GM18858 (cell line): ENCODE results near the gene PPARA.
"Not testable (repeated sequence)": the region's sequence is repeated elsewhere in the genome, so short reads cannot be mapped to it uniquely, and the experiment has no call there.

Experiments
- ATAC-seq: cut with Tn5 transposase; IDR thresholded peaks from one replicate; pipeline ENCODE4 v1.9.1; 2021; ENCODE audit not compliant: unreplicated experiment

Gene PPARA

DNA sequence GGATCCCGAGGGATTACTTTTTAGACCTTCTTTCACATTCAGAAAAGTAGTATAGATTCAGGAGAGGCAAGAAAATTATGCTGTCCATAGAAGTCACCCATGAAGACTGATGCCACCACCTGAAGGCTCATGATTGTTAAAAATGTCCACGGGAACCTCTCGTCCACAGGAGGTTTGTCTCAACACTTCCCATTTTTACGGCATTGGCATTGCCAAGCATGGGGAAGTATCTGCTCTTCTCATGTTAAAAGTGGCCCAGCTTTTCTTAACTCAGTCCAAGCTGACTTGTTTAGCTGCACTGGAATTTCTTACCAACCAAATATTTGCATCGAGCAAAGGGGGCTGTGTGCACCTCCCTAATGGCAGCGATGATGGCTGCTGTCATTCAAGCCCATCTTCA is 90.2 kb downstream of the PPARA start:
- ATAC-seq: no peak

DNA sequence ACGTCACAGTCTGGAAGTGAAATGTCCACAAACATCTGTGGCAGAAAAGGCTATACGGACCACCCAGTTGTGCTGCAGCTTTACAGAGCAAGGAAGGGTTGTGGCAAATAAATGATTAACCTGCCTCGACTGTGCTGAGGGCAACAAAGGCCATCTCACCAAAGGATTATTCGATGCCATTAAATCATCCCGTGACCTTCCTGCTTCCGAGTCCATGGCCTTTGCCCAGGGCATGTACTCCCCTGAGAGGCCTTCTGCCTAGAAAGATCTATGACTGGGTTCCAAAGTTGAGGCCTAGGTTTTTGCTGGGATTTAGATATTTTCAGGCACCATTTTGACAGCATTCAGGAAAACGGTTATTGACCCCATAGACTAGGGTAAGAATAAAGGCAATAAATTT is 90.6 kb downstream of the PPARA start:
- ATAC-seq: no peak

GRCh38 chr22:46241396-46242007 is 91.2 kb downstream of the PPARA start:
- no peak for ATAC-seq

DNA sequence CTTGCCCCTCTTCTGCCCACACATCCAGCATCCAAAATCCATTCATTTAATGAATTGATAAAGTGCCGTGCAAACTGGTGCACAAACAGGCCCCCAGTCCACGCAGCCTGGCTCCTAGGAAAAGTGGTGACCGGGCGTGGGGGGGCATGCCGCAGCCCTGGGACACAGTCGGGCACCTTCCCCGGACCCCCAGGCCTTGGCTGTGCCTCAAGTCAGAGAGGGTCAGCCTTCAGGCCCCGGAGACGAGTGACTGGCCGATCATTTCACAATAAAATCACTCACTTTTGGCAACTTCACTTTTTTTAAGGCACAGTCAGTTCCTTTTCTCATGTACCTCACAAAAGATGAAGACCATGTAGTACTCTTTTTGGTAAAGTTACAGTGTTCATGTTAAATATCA is 91.8 kb downstream of the PPARA start:
- no peak for ATAC-seq

GRCh38 chr22:46244771-46245170 is 94.4 kb downstream of the PPARA start:
- ATAC-seq: no peak

GRCh38 chr22:46245511-46245910 is 95.2 kb downstream of the PPARA start:
- ATAC-seq: no peak

DNA sequence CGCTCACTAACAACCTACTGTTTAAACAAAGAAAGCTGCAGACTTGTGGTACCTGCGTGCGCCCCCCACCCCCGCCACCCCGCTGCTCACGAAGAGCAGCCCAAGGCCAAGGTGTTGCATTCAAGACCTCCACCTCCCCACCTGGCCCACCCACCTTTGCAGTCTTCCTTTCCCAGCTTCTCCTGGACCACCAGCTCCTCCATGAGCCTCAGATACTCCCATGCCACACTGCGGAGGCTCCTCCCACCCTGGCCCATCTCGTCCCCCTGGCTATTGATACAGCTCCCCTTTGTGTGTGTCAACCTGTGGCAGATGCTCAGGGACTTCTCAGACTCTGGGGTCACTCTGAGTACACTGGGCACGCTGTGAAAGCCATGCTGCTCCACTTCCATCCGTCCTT is 95.9 kb downstream of the PPARA start:
- no peak for ATAC-seq

DNA sequence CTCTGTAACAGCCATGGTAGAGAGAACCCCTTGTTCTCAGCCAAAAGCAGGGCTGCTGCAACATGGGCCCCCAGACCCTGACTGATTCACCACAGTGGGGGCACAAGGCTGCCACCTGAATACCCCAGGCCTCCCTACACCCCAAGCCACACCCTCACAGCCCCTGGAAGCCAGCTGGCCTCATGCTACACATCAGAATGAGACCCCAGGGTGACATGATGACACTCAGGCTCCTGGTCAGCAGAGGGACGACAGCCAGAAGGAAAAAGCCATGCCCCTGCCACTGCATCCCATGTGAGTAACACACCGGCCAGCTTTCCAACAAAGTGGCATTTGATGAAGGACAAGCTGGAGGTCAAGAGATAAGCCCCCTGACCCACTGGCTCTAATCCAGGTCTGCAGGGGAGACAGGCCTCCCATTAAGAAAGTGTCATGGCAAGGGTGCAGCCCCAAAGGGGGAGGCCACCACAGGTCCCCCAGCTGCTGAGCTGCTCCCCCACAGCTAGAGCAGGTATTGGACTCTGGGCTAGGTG is 97.2 kb downstream of the PPARA start:
- no peak for ATAC-seq

- ATAC-seq: peak; percentile 74
Measured at GRCh38 chr22:46250035-46250782, 99.9 kb downstream of the PPARA start, which contains the start of gene CDPF1. CDPF1 (minus strand) TSS chr22:46250293; CDS start chr22:46248284, 2,009 bp downstream.

GRCh38 chr22:46250783-46251125 is 100.4 kb downstream of the PPARA start:
- ATAC-seq: no peak

- no peak for ATAC-seq
Measured at GRCh38 chr22:46251266-46251665, 100.9 kb downstream of the PPARA start.

- ATAC-seq: no peak
Measured at GRCh38 chr22:46251816-46252380, 101.6 kb downstream of the PPARA start.

DNA sequence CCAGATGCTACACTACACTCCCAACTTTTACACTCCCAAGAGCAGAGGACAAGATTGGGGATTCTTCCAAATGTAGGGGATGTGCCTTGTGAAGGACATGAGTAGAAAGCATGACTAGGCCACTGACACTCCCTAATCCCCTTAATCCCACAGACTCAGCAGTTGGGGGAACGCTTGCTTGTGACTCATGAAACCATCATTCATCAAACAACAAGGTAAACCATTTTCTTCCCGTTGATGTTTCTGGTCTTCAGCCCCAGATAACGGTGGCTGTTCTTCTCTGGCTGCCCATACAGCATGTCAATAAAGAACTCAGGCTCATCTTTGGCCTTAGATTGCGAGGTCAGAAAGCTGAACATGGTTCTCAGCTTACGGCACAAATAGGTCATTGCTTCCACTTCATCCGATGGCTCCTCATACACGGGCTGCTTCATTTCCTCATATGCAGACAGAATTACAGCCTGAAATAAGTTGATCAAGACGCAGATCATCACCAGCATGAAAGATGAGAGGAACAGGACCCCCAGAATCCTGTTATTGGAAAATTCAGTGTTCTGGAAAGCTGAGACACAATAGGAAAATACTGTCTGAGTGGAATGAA is 106.1 kb downstream of the PPARA start:
- ATAC-seq: no peak

GRCh38 chr22:46259374-46259773 is 109.0 kb downstream of the PPARA start:
- ATAC-seq: no peak

- no peak for ATAC-seq
Measured at GRCh38 chr22:46260038-46260437, 109.7 kb downstream of the PPARA start.

- ATAC-seq: no peak
Measured at GRCh38 chr22:46262449-46263215, 112.3 kb downstream of the PPARA start.

- ATAC-seq: no peak
Measured at GRCh38 chr22:46263216-46263590, 112.9 kb downstream of the PPARA start, which contains the start of gene PKDREJ. PKDREJ (minus strand) TSS chr22:46263343; CDS start chr22:46263322, 21 bp downstream.

GRCh38 chr22:46264520-46264919 is 114.2 kb downstream of the PPARA start:
- not testable (repeated sequence) for ATAC-seq

DNA sequence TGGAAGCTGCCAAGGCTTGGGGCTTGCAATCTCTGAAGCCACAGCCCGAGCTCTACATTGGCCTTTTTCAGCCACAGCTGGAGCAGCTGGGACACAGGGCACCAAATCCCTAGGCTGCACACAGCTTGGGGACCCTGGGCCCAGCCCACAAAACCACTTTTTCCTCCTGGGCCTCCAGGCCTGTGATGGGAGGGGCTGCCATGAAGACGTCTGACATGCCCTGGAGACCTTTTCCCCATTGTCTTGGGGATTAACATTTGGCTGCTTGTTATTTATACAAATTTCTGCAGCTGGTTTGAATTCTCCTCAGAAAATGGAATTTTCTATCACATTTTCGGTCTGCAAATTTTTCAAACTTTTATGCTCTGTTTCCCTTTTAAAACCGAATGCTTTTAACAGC is 115.3 kb downstream of the PPARA start:
- ATAC-seq: not testable (repeated sequence)

DNA sequence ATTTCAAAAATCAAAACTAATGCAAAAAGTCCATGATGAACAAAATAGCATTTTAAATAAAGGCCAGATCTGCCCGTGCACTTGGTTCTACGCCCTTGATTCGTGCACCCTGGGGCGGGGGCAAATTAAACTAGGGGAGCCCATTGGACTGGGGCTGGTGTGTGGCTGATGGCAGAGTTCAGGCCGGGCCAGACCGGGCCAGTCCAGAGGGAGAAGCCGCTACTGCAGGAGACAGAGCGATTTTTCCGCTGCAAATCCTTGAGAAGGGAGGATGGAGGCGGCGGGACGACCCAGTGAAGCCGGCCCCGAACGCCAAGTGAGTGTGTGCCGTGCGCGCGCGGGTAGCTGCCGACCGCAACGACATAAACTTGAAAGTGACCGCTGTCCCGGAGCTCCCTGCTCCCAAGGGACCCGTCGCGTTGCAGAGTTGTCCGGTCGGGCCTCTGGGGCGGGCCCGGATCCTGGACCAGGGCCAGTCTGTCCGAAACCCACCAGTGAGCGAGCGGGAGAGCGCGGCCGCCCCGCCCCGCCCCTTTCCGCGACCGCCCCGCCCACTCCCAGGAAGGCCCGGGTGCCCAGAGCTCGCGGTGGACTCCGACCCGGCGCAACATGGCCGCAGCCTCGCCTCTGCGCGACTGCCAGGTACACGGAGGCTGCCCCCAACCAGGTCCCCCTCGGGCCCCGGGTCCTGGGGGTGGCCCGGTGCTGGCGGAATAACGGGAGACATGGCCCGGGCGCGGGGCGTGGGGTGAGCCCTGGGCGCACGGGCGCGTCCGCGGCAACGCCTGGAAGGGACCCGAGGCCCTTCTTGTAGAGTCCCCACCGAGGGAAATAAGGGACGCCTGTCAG is 117.3 kb downstream of the PPARA start, which contains the start of gene TTC38:
Gene TTC38 (plus strand): TSS at position 578 of the 849 bp plus-strand sequence. CDS start 32 bp downstream, at position 610.
- no peak for ATAC-seq
